GM06990 (cell line): ENCODE measurements around the gene GTPBP1.

Source experiments
- DNase-seq: peaks from one replicate; pipeline ENCODE4 v3.0.0-alpha.2; 2011; ENCODE audit not compliant: insufficient read length; ENCODE audit errors: extremely low read depth
- H3K27me3 ChIP-seq: replicated peaks from 2 replicates; pipeline ENCODE4 v1.6.0; 2011; ENCODE audit warnings: low read length; ENCODE audit not compliant: control insufficient read depth, insufficient read depth
- H3K36me3 ChIP-seq: 2 replicates; pipeline ENCODE4 v1.5.1; 2011; ENCODE audit warnings: low read length; ENCODE audit not compliant: control insufficient read depth, insufficient read depth
- H3K4me3 ChIP-seq: replicated peaks from 2 replicates; pipeline ENCODE4 v1.5.1; 2011; ENCODE audit warnings: low read depth, mild to moderate bottlenecking, control low read depth, low read length
- CTCF ChIP-seq: IDR thresholded peaks from 2 replicates; pipeline ENCODE4 v1.5.1; 2011; ENCODE audit warnings: low read length, control low read depth, mild to moderate bottlenecking, inconsistent platforms; ENCODE audit not compliant: insufficient read depth, poor library complexity, severe bottlenecking

GTPBP1 gene

GRCh38 chr22:38712486-38713207, 6.9 kb downstream of the GTPBP1 start:
- H3K27me3 ChIP-seq: no peaks in the 10 kb centered on the region
- no peak for TF ChIP-seq CTCF
- H3K4me3 ChIP-seq: no peak overlapping the region
- peaks cover 29% of the 10 kb centered on the region for H3K36me3 ChIP-seq
- DNase-seq: no peak

- Histone ChIP-seq H3K4me3 (no peak overlapping the region), H3K27me3 (no peaks in the 10 kb centered on the region), H3K36me3 (peaks cover 32% of the 10 kb centered on the region)
- DNase-seq: no peak
- no peak for TF ChIP-seq CTCF
These were observed 8.2 kb downstream of the GTPBP1 start for GRCh38 chr22:38713921-38714320.

GRCh38 chr22:38715176-38715764, 9.5 kb downstream of the GTPBP1 start:
- peaks cover 29% of the 10 kb centered on the region for H3K36me3 ChIP-seq
- no peaks in the 10 kb centered on the region for H3K27me3 ChIP-seq
- no peak overlapping the region for H3K4me3 ChIP-seq
- TF ChIP-seq CTCF: no peak
- DNase-seq: no peak

- H3K36me3 ChIP-seq: peaks cover 28% of the 10 kb centered on the region
- no peak overlapping the region for H3K4me3 ChIP-seq
- no peak for DNase-seq
- no peaks in the 10 kb centered on the region for H3K27me3 ChIP-seq
- no peak for TF ChIP-seq CTCF
These were observed 10.1 kb downstream of the GTPBP1 start for GRCh38 chr22:38715852-38716251.

- Histone ChIP-seq H3K36me3 (peaks cover 28% of the 10 kb centered on the region), H3K4me3 (no peak overlapping the region), H3K27me3 (no peaks in the 10 kb centered on the region)
- DNase-seq: no peak
- no peak for TF ChIP-seq CTCF
These were observed 10.5 kb downstream of the GTPBP1 start for GRCh38 chr22:38716271-38716670.
